ENCODE measurements around the gene CATSPERE. TPM values are rescaled to one million over a fixed set of nuclear protein-coding genes. Genes with fewer than 3 reads are reported as not detected.

CATSPERE gene
- total and polyA plus RNA-seq, 10 donors = 0.50 to 4.0 (median 1.1) TPM

GRCh38 chr1:244652623-244653438, 191.8 kb downstream of the CATSPERE start, which contains the start of gene DESI2:
TSS of gene DESI2 (plus strand) at chr1:244653126. CDS start at chr1:244653314, 188 bp downstream.
- DNase-seq = peak; percentile 100
- Histone ChIP-seq H3K4me1 (peaks cover 15 to 55% (median 36%) of the 10 kb centered on the region in 6 donors), H3K27me3 (replicated peaks in 1 of 7) (no peaks in the 10 kb centered on the region), H3K27ac (peak within 1 kb of the TSS; percentile 74 to 98 (median 96)), H3K4me3 (peak within 1 kb of the TSS; percentile 54 to 87 (median 72)), H3K9me3 (no peaks in the 10 kb centered on the region), H3K36me3 (peaks cover 0 to 16% (median 2%) of the 10 kb centered on the region in 6 donors)
- TF ChIP-seq POLR2AphosphoS5 (IDR thresholded peaks at IDR 0.05) (peak; percentile 93 to 95 (median 94)), POLR2A (IDR thresholded peaks at IDR 0.05) (peak; percentile 79 to 93 (median 91)), CTCF (IDR thresholded peaks at IDR 0.05 in 8 of 11, conservative IDR thresholded peaks at IDR 0.05 in 3 of 11) (peak in 10 of 11 experiments; percentile 20 to 77 (median 54))
- 0 to 1% (median 0%) methylated on average over 28 to 81 of the region's 81 CpGs for WGBS, 5 donors
- intact Hi-C loops (cut with DNase I; ENCODE audit: low total_unique reads) = loop anchor here (5.0 kb wide), 1 partner anchor 196 kb away; no protein-coding TSS in a partner anchor

GRCh38 chr1:244653439-244654107, 192.5 kb downstream of the CATSPERE start:
- Histone ChIP-seq H3K9me3 (no peaks in the 10 kb centered on the region), H3K4me1 (peaks cover 15 to 62% (median 39%) of the 10 kb centered on the region in 6 donors), H3K4me3 (peak overlapping the region; percentile 54 to 87 (median 72)), H3K27ac (peak overlapping the region; percentile 74 to 98 (median 96)), H3K27me3 (replicated peaks in 1 of 7) (no peaks in the 10 kb centered on the region), H3K36me3 (peaks cover 0 to 19% (median 3%) of the 10 kb centered on the region in 6 donors)
- TF ChIP-seq POLR2AphosphoS5 (IDR thresholded peaks at IDR 0.05) (no peak), POLR2A (IDR thresholded peaks at IDR 0.05) (no peak), CTCF (IDR thresholded peaks at IDR 0.05 in 8 of 11, conservative IDR thresholded peaks at IDR 0.05 in 3 of 11) (no peak)
- intact Hi-C loops (cut with DNase I; ENCODE audit: low total_unique reads) = loop anchor here (5.0 kb wide), 1 partner anchor 196 kb away; no protein-coding TSS in a partner anchor
- DNase-seq = no peak
- 0 to 2% (median 1%) methylated on average over 25 to 34 of the region's 34 CpGs for WGBS, 5 donors

GRCh38 chr1:244654108-244655038, 193.3 kb downstream of the CATSPERE start:
- peaks cover 0 to 22% (median 3%) of the 10 kb centered on the region in 6 donors for H3K36me3 ChIP-seq
- DNase-seq = no peak
- H3K9me3 ChIP-seq = no peaks in the 10 kb centered on the region
- peak overlapping the region in 4 of 8 donors; percentile 96 to 98 (median 98) for H3K27ac ChIP-seq
- H3K4me3 ChIP-seq = peak overlapping the region; percentile 54 to 87 (median 72)
- no peak for TF ChIP-seq POLR2A (IDR thresholded peaks at IDR 0.05)
- TF ChIP-seq POLR2AphosphoS5 (IDR thresholded peaks at IDR 0.05) = no peak
- TF ChIP-seq CTCF (IDR thresholded peaks at IDR 0.05 in 8 of 11, conservative IDR thresholded peaks at IDR 0.05 in 3 of 11) = no peak
- intact Hi-C loops (cut with DNase I; ENCODE audit: low total_unique reads) = loop anchor here (5.0 kb wide), 1 partner anchor 197 kb away; no protein-coding TSS in a partner anchor
- H3K27me3 ChIP-seq (replicated peaks in 1 of 7) = no peaks in the 10 kb centered on the region
- H3K4me1 ChIP-seq = peaks cover 15 to 65% (median 39%) of the 10 kb centered on the region in 6 donors
- WGBS, 5 donors = 13 to 23% (median 15%) methylated on average over 8 of the region's 8 CpGs
